Measurements from ENCODE around the gene DNMBP.

DNMBP gene

GRCh38 chr10:99929360-99929759 lies 80.4 kb downstream of the DNMBP start:
- H3K9me3 Mint-ChIP-seq = no peaks in the 10 kb centered on the region
- peaks cover 6% of the 10 kb centered on the region for H3K4me1 Mint-ChIP-seq (ENCODE audit: low read depth)
- H3K27me3 Mint-ChIP-seq (ENCODE audit: low read depth) = no peaks in the 10 kb centered on the region
- no peak overlapping the region for H3K4me3 Mint-ChIP-seq
- no peaks in the 10 kb centered on the region for H3K36me3 Mint-ChIP-seq (ENCODE audit: low read depth)
- no peak overlapping the region for H3K27ac Mint-ChIP-seq

DNA sequence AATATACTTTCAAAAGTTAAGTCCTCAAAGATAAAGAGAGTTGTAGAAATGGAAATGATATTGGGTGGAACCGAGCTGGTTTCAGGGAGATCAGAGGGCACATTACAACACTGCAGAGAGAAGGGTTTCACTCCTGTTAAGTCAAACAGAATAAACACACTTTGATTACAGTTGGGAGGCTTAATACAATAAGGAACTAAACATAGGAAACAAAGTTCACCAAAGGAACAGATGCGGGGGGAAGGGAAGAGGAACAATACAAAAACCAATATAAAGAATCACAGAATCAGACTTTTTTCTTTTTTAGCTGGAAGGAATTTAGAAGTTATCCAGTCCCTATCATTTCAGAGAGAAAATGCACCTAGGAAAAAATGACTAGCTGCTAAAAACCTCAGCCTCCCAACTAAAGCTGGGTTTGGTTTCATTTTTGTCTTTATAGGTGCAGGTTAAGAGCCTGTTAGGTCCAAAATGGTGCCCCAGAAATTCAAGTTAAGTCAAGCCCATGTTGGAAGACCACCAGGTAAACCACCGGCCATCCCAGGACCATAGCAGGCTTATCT lies 81.9 kb downstream of the DNMBP start:
- H3K27me3 Mint-ChIP-seq (ENCODE audit: low read depth) = no peaks in the 10 kb centered on the region
- no peak overlapping the region for H3K4me3 Mint-ChIP-seq
- H3K9me3 Mint-ChIP-seq = no peaks in the 10 kb centered on the region
- peaks cover 6% of the 10 kb centered on the region for H3K4me1 Mint-ChIP-seq (ENCODE audit: low read depth)
- no peaks in the 10 kb centered on the region for H3K36me3 Mint-ChIP-seq (ENCODE audit: low read depth)
- no peak overlapping the region for H3K27ac Mint-ChIP-seq

DNA sequence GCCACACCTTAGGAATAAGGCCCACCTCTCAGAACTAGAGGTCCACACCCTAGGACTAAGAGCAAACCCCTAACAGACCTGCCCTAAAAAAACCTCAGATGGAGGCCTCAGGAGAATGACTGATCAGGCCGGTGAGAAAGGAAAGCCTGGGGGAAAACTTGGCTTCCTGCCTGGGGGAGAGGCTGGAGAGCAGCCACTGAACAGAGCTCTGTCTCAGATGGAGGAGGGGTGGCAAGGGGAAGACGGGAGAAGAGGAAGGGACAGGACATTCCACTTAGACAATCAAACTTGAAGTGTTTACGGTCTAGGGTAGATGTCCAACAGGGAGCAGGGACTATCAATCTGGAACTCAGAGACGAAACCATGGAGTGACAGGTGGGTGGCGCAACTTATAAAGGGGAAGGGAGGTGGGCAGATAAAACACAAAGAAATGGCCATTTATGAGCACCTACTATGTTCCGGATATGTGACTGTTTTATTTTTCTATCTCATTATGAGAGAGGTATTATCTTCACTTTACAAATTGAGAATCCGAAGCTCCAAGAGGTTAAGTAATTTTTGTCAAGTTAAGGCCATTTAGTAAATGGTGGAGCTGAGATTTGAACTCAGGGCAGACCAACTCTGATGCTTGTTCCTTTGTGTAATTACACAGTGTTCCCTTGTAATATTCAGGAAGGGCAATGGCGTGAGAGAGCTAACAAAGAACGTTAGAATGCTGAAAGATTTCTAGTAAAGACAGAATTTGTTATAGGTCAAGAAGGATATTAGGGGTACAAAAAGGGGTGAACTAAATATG lies 82.6 kb downstream of the DNMBP start:
- Mint-ChIP-seq H3K36me3 (ENCODE audit: low read depth) (no peaks in the 10 kb centered on the region), H3K4me3 (no peak overlapping the region)

GRCh38 chr10:99924451-99925255 lies 85.1 kb downstream of the DNMBP start:
- Mint-ChIP-seq H3K27ac (no peak overlapping the region), H3K4me1 (ENCODE audit: low read depth) (no peaks in the 10 kb centered on the region), H3K27me3 (ENCODE audit: low read depth) (no peaks in the 10 kb centered on the region), H3K9me3 (no peaks in the 10 kb centered on the region), H3K36me3 (ENCODE audit: low read depth) (no peaks in the 10 kb centered on the region), H3K4me3 (no peak overlapping the region)

More for the DNA sequence above, 82.6 kb downstream of the DNMBP start:
- peaks cover 6% of the 10 kb centered on the region for H3K4me1 Mint-ChIP-seq (ENCODE audit: low read depth)
- H3K9me3 Mint-ChIP-seq = no peaks in the 10 kb centered on the region
- no peak overlapping the region for H3K27ac Mint-ChIP-seq
- no peaks in the 10 kb centered on the region for H3K27me3 Mint-ChIP-seq (ENCODE audit: low read depth)

GRCh38 chr10:99921948-99922347 lies 87.8 kb downstream of the DNMBP start:
- H3K36me3 Mint-ChIP-seq (ENCODE audit: low read depth) = no peaks in the 10 kb centered on the region
- no peaks in the 10 kb centered on the region for H3K27me3 Mint-ChIP-seq (ENCODE audit: low read depth)
- H3K9me3 Mint-ChIP-seq = no peaks in the 10 kb centered on the region
- no peaks in the 10 kb centered on the region for H3K4me1 Mint-ChIP-seq (ENCODE audit: low read depth)
- H3K27ac Mint-ChIP-seq = no peak overlapping the region
- no peak overlapping the region for H3K4me3 Mint-ChIP-seq

- Mint-ChIP-seq H3K4me3 (no peak overlapping the region), H3K9me3 (no peaks in the 10 kb centered on the region), H3K36me3 (ENCODE audit: low read depth) (no peaks in the 10 kb centered on the region), H3K27ac (no peak overlapping the region), H3K27me3 (ENCODE audit: low read depth) (no peaks in the 10 kb centered on the region), H3K4me1 (ENCODE audit: low read depth) (no peaks in the 10 kb centered on the region)
These were observed 88.8 kb downstream of the DNMBP start for GRCh38 chr10:99920901-99921300.

GRCh38 chr10:99920486-99920885 lies 89.3 kb downstream of the DNMBP start:
- no peak overlapping the region for H3K4me3 Mint-ChIP-seq
- no peaks in the 10 kb centered on the region for H3K9me3 Mint-ChIP-seq
- H3K27ac Mint-ChIP-seq = no peak overlapping the region
- no peaks in the 10 kb centered on the region for H3K27me3 Mint-ChIP-seq (ENCODE audit: low read depth)
- no peaks in the 10 kb centered on the region for H3K36me3 Mint-ChIP-seq (ENCODE audit: low read depth)
- no peaks in the 10 kb centered on the region for H3K4me1 Mint-ChIP-seq (ENCODE audit: low read depth)

DNA sequence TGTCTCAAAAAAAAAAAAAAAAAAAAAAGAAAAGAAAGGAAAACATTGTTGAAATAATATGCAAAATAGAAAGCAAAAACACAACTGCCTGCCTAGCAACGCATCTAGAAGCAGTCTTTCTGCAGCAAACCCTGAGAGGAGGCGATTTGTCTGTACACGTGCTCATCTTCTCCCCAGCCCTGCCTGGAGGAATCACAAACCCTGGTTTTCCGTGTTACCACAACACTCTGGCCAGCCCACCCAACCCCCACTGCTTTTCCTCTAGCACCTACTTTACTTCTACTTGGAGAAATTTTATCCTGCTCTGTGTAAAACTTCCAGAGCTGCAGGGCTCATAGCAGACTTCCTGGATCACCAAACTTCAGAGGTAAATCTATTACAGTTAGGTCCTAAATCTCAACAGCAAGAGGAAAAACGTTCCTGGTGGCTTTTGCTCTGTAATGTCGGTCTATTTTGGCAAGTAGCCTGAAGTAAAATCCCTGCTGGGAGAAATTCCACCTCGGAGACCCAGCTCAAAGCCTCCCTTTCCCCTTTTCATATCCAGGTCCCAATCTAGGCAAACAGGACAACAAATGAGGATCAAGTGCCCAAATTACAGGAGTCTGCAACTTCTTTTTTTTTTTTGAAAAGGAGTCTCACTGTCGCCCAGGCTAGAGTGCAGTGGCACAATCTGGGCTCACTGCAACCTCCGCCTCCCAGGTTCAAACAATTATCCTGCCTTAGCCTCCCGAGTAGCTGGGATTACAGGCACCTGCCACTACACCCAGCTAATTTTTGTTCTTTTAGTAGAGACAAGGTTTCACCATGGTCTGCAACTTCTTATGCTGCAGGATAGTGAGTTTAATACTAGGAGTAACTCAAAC lies 91.6 kb downstream of the DNMBP start:
- Mint-ChIP-seq H3K4me3 (no peak overlapping the region), H3K27ac (no peak overlapping the region), H3K36me3 (ENCODE audit: low read depth) (no peaks in the 10 kb centered on the region)

DNA sequence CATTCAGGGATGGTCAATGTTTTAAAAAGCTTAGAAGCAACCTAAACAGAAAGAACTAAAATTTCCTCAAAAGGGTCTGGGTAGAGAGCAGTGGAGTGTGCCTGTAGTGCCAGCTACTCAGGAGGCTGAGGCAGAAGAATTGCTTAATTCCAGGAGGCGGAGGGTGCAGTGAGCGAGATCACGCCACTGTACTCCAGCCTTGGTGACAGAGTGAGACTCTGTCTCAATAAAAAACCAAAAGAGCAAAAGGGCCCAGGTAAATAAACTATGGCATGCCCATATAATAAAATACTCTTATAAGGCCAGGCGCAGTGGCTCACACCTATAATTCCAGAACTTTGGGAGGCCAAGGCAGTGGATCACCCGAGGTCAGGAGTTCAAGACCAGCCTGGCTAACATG lies 93.0 kb downstream of the DNMBP start:
- Mint-ChIP-seq H3K4me3 (no peak overlapping the region), H3K27ac (no peak overlapping the region), H3K27me3 (ENCODE audit: low read depth) (no peaks in the 10 kb centered on the region), H3K36me3 (ENCODE audit: low read depth) (no peaks in the 10 kb centered on the region), H3K4me1 (ENCODE audit: low read depth) (no peaks in the 10 kb centered on the region), H3K9me3 (no peaks in the 10 kb centered on the region)

More for the DNA sequence above, 91.6 kb downstream of the DNMBP start:
- Mint-ChIP-seq H3K4me1 (ENCODE audit: low read depth) (no peaks in the 10 kb centered on the region), H3K9me3 (no peaks in the 10 kb centered on the region), H3K27me3 (ENCODE audit: low read depth) (no peaks in the 10 kb centered on the region)

DNA sequence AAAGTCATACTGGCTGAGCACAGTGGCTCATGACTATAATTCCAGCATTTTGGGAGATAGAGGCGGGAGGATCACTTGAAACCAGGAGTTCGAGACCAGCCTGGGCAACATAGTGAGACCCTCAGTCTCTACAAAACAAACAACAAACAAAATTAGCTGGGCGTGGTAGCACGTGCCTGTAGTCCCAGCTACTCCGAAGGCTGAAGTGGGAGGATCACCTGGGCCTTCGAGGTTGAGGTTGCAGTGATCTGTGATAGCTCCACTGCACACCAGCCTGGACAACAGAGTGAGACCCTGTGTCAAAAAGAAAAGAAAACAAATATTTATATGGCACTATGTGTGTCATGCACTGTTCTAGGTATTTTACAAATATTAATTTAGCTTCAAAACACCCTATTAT lies 94.3 kb downstream of the DNMBP start:
- Mint-ChIP-seq H3K4me3 (no peak overlapping the region), H3K9me3 (no peaks in the 10 kb centered on the region), H3K27me3 (ENCODE audit: low read depth) (no peaks in the 10 kb centered on the region), H3K27ac (no peak overlapping the region), H3K36me3 (ENCODE audit: low read depth) (no peaks in the 10 kb centered on the region), H3K4me1 (ENCODE audit: low read depth) (no peaks in the 10 kb centered on the region)

DNA sequence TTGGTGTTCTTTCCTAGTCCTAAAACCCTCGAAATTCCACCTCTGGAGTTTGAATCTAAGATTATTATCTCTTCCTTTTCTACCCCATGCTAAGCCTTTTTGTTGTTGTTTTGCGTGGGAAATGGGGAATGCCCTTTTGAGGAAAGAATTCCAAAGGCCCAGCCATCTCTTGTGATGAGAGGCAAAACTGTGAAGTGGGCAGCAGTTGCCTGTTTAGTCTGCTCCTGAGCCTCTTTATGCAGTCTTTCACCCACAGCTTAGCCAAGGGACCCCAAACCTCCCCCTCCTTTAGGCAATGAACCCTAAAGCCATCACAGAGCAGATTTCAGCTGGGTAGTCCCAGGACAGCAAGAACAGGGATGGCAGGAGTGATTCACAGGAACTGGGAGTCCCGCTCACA lies 95.5 kb downstream of the DNMBP start:
- H3K4me3 Mint-ChIP-seq = no peak overlapping the region
- no peaks in the 10 kb centered on the region for H3K27me3 Mint-ChIP-seq (ENCODE audit: low read depth)
- H3K4me1 Mint-ChIP-seq (ENCODE audit: low read depth) = no peaks in the 10 kb centered on the region
- no peak overlapping the region for H3K27ac Mint-ChIP-seq
- no peaks in the 10 kb centered on the region for H3K9me3 Mint-ChIP-seq
- no peaks in the 10 kb centered on the region for H3K36me3 Mint-ChIP-seq (ENCODE audit: low read depth)

DNA sequence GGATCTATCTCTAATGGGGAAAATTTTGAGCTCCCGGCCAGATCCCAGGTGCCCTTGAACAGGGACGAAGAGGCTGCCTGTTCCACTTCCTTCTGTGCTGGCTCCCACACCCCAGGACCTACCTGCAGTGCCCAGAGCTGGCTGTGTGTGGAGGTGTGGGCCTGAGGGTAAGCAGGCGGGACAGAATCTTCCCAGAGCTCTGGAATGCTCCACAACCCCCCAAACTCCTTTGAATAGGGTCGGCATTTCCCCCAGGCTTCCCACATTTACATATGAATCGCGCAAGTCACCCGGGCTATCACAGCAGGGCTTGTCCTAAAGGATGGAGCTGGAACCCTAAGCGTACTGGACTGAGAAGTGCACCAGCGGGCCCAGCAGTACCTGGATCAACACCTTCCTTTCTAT lies 95.9 kb downstream of the DNMBP start:
- H3K27me3 Mint-ChIP-seq (ENCODE audit: low read depth) = no peaks in the 10 kb centered on the region
- H3K27ac Mint-ChIP-seq = no peak overlapping the region
- no peak overlapping the region for H3K4me3 Mint-ChIP-seq
- no peaks in the 10 kb centered on the region for H3K36me3 Mint-ChIP-seq (ENCODE audit: low read depth)
- peaks cover 2% of the 10 kb centered on the region for H3K4me1 Mint-ChIP-seq (ENCODE audit: low read depth)
- H3K9me3 Mint-ChIP-seq = no peaks in the 10 kb centered on the region

DNA sequence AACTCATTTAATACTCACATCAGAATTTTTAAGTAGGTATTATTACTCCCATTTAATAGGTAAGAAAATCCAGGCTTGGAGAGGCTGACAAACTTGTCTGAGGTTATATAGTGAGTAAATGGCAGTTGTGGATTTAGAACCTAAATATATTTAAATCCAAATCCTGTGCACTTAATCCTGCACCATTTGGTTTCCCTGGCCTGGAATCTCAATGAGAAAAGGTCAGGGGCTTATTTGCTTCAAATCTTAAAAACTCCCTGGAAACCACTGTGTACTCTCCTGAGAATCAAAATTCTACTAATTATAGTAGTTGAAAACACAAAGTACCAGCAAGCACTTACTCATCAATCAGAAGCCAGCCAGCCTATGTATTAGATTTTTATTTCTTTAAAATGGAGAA lies 97.7 kb downstream of the DNMBP start:
- H3K4me1 Mint-ChIP-seq (ENCODE audit: low read depth) = peaks cover 9% of the 10 kb centered on the region
- H3K36me3 Mint-ChIP-seq (ENCODE audit: low read depth) = no peaks in the 10 kb centered on the region
- H3K4me3 Mint-ChIP-seq = no peak overlapping the region
- H3K27ac Mint-ChIP-seq = no peak overlapping the region
- no peaks in the 10 kb centered on the region for H3K9me3 Mint-ChIP-seq
- no peaks in the 10 kb centered on the region for H3K27me3 Mint-ChIP-seq (ENCODE audit: low read depth)

DNA sequence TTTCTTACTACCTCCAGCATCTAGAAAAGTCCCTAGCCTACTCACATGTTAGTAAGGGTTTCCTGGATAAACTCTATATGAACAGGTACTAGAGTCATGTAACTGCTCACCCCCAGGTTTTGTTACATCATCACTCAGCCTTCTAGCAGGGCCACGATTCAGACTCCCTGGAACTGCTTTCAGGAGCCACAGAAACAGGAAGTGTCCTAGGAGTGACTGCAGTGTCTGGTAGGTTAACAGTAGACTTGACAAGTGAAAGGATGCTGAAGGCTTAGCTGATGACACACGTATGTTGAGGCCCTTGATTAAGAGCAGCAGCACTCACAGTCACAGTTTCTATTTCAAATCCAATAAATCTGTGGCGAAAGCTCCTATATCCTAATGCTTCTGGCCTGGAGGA lies 101.2 kb downstream of the DNMBP start:
- no peaks in the 10 kb centered on the region for H3K36me3 Mint-ChIP-seq (ENCODE audit: low read depth)
- peaks cover 9% of the 10 kb centered on the region for H3K4me1 Mint-ChIP-seq (ENCODE audit: low read depth)
- H3K4me3 Mint-ChIP-seq = no peak overlapping the region
- H3K9me3 Mint-ChIP-seq = no peaks in the 10 kb centered on the region
- peak overlapping the region; percentile 43 for H3K27ac Mint-ChIP-seq
- H3K27me3 Mint-ChIP-seq (ENCODE audit: low read depth) = no peaks in the 10 kb centered on the region

Data from T-helper 1 cell treated with Interleukin-12 subunit alpha and Interleukin-12 subunit beta and Interleukin-4 antibody, amounts not matched to agents 30 μg/mL and 1 μg/mL, for 36 hours (primary cell).